HG02870 (cell line): ENCODE results near the gene CCDC7.
"Not testable (repeated sequence)": the region's sequence is repeated elsewhere in the genome, so short reads cannot be mapped to it uniquely, and the experiment has no call there.

Experiments
- ATAC-seq: cut with Tn5 transposase; IDR thresholded peaks from one replicate; pipeline ENCODE4 v1.9.1; 2021; ENCODE audit warnings: mild to moderate bottlenecking, moderate library complexity; ENCODE audit not compliant: unreplicated experiment

The CCDC7 gene

GRCh38 chr10:32865170-32865569 is 419.2 kb downstream of the CCDC7 start:
- no peak for ATAC-seq

DNA sequence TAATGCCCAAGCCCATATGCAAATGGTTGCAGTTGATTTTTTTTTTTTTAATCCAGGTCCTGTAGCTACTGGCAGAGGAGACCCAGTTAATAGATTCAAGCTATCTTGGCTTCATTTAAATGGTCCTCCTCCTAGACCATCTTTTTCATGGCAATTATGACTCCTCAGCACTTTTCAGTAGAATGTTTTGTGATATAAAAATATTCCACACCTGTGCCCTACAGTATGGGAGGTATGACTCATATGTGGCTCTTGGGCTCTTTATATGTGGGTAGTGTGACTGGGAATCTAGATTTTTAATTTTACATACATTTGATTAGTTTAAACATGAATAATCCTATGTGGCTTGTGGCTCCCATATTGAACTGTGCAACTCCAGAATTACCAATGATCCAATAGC is 432.0 kb downstream of the CCDC7 start:
- no peak for ATAC-seq

DNA sequence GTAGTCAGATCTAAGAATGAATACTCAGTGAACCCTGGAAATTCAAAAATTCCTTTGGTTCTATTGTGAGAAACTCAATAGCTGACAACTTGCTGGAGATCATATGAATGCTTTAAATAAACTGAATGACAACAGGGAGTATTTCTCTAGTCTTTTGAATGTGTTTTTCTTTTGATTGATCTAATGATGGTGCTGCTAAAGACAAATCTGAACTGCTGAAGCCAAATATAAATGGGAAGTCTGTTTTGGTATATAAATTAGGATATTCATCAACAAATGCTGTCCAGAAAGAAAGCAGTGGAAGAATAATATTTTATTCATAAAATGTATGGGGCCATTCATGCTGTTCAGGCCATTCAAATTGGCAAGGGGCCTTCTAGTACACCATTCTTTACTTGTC is 432.7 kb downstream of the CCDC7 start:
- no peak for ATAC-seq

DNA sequence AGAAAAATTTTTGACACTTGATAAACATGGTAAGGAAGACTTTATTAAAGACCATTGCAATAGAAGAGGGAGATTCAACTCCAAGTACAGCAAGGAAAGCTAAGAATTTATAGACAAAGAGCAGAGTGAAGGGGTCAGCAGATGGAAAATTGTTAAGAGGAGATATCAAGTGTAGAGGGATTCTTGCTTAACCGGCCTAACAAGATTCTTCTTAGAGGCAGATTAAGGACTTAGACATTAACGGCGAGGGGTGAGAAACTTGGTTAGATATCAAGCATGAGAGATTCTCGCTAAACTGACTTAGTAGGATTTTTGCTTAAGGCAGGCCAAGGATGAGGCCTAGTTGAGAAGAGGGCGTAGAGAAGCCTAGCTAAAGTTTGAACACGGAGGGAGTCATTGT is 436.1 kb downstream of the CCDC7 start:
- ATAC-seq = no peak

DNA sequence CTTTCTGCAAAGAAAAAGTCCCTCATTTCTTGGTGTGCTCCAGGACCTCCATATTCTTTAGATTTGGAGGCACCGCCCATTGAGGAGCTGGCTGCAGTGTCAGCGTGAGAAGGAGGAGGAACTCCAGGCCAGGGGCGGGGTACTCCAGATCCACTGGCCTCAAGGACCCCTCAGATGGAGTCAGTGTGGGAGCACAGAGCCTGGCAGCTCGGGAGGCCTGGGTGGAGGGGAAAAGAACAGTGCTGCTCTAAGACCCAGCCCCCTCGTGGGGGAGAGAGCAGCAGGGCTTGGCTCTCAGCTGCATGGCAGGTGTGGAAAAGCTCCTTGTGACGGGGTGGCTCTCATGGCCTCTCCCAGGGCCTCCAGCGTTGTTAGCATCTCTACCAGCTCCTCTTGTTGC is 441.5 kb downstream of the CCDC7 start:
- ATAC-seq = no peak

DNA sequence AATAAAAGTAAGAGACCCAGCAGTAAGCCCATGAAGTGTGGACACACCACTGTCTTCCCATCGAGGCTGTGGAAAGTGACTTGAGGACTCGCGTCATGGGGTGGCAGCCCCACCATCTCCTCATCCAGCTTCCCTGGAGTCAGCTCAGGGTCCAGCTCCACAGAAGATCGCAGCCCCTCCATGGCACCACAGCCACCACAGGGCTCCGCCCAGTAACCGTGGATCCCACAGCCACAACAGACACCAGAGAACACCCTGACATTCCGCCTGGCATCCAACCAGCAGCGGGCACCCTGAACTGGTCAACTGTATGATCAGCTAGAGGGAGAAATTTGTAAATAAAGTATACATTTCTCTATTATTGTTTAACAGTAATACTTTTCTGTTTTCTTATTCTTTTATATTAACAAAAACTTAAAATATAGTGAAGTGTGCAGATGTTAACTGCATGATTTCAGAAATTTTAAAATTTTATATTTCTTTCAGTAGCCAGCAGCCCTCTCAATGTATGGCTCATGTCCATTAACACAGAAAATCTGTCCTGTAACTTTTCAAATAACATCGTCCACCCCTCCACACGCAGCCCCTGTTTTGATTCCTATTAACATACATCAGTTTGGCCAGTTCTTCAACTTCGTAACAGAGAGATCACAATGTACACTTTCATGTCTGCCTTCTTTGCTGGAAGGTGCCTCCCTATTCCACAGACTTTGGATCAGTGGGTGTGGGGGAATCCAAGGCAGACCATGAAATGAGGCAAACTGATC is 442.4 kb downstream of the CCDC7 start:
- no peak for ATAC-seq

DNA sequence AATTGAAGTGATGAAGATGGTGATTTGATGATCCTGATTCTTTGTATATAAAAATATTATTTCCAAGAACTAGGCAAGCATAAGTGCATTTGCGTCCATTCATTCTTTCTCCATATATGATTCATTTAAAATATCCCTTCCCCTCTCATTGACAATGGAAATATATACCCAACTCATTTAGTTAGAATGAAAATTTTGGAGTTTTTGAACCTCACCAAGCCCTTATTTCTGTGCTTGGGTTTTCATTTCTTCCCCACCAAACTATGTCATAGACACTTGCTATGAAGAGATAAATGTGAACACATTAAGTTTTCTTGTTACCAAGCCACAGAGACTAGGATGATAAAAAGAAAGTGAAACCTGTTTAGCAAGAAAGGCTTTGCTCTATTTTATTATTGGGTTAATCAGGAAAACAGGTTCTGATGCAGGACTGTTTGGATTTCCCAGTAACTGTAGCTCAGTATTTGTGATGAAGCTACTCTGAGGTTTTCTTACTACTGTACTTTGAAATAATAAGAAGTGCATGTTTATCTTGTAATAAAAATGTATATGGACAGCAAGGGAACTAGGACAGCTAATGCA is 443.8 kb downstream of the CCDC7 start:
- no peak for ATAC-seq

DNA sequence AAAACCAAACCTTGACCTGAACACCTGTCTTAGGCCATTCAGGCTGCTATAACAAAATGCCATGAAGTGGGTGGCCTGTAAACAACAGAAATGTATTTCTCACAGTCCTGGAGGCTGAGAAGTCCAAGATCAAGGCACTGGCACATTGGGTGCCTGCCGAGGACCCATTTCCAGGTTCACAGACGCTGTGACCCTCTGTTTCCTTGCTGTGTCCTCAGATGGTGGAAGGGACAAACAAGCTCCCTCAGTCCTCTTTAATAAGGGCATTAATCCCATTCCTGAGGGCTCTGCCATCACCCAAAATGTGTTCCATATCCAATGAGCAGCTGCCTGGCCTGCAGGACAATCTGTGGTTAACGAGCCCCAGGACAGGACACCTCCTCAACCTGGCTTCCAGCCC is 444.5 kb downstream of the CCDC7 start:
- ATAC-seq = no peak

- no peak for ATAC-seq
Measured at GRCh38 chr10:32891261-32891660, 445.3 kb downstream of the CCDC7 start.

- ATAC-seq = no peak
Measured at GRCh38 chr10:32893434-32893833, 447.5 kb downstream of the CCDC7 start.

DNA sequence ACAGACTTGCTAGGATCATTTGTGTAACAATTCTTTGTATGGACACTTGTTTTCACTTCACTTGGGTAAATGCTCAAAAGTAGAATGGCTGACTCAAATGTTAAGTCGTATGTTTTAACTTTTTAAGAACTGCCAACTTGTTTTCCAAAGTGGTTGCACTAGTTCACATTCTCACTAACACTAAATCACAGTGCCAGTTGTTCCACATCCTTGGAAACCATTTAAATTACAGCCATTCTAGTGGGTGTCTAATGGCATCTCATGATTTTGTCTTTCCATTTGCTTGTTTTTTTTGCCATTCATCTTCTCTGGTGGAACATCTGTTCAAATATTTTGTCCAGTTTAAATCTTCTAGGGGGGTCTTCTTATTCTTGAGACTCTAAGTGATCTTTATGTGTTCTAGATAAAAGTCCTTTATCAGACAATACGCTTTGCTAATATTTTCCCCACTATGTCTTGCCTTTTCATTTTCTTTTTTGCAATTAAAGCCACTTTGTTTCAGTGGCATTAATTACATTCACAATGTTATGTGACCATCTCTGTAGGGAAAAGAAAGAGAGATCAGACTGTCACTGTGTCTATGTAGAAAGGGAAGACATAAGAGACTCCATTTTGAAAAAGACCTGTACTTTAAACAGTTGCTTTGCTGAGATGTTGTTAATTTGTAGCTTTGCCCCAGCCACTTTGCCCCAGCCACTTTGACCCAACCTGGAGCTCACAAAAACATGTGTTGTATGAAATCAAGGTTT is 448.1 kb downstream of the CCDC7 start:
- no peak for ATAC-seq

- ATAC-seq = not testable (repeated sequence)
Measured at GRCh38 chr10:32895200-32895968, 449.4 kb downstream of the CCDC7 start.

GRCh38 chr10:32901815-32902214 is 455.9 kb downstream of the CCDC7 start:
- ATAC-seq = no peak

DNA sequence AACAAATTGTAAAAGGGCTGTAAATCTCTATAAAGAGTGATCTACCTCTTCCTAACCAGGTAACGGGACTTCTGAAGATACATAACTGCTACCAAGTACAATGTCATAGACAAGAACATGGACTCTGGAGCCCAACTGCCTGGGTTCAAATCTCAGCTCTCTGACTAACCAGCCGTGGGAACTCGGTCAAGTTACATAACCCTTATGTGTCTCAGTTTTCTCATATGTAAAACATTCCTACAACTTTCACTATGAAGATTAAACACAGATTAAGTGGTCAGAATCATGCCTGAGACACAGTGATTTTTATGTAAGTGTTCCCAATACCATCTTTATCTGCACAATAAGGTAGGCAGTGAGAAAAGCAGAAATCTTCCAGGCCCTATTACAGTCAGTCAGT is 459.5 kb downstream of the CCDC7 start:
- ATAC-seq = no peak

DNA sequence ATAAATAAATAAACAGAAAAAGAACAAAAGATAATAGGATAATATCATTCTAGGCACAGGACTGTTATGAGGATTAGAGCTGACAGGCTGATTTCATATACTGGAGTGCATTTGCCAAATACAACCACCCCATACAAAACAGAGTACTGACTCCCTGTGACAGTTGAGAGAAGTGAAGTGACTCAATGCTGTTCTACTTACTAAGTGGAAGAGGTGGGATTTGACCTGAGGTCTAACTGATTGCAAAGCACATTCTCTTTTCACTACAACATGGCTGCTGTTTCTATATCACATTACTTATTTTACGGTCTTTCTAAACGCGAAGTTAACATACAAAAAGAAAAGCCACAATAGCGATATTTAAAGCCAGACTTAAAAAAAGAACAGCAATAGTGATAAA is 460.7 kb downstream of the CCDC7 start:
- ATAC-seq = no peak

- no peak for ATAC-seq
Measured at GRCh38 chr10:32909456-32909855, 463.5 kb downstream of the CCDC7 start.

GRCh38 chr10:32909970-32910369 is 464.0 kb downstream of the CCDC7 start:
- not testable (repeated sequence) for ATAC-seq

DNA sequence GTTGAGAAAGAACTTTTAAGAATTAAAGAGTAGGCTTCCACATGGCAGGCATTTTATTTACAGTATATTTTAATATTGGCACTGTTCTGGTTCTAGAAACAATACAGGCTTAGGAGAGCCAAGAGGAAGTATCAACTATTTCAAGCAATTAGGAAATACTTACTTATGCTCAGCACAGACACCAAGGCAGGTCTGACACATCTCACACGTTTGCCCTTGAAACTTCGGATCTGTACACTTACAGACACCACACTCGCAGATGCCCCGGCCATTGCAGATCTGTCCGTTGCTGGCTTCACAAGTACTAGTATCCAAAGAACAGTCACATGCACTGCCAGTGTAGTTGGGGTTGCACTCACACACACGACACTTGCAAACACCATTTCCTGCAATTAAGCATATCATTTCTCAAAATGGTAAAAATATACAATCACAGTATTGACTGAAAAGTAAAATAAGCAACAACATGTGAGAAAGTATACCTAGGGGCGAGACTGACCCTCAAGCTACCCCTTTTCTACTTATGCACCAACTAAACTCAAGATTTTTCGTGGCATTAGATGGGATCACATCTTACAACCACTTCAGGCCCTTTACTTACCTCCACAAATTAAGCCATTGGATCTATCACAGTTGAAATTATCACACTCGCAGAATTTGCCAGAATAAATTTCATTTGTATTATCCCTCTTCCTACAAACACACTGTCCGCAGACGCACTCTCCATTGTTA is 465.5 kb downstream of the CCDC7 start:
- no peak for ATAC-seq

DNA sequence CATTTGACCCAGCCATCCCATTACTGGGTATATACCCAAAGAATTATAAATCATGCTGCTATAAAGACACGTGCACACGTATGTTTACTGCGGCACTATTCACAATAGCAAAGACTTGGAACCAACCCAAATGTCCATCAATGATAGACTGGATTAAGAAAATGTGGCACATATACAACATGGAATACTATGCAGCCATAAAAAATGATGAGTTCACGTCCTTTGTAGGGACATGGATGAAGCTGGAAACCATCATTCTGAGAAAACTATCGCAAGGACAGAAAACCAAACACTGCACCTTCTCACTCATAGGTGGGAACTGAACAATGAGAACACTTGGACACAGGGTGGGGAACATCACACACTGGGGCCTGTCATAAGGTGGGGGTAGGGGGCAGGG is 471.9 kb downstream of the CCDC7 start:
- ATAC-seq = not testable (repeated sequence)

DNA sequence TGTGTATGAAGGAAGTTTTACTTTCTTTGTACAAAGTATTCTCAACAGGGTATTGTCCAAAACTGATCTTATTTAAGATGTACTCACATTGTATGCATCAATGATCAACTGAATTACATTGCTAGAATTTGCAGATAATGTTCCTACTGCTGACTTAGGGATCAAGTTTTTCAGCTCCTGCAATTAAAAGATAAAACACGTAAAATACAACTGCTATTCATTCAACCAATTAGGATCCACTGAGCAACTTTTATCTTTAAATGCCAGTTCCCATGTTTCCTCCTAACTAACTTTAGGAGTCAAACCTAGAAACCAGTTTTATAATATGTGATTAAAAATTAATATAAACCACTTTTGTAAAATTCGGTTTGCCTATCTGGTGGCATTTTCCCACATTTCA is 476.2 kb downstream of the CCDC7 start:
- ATAC-seq = no peak

DNA sequence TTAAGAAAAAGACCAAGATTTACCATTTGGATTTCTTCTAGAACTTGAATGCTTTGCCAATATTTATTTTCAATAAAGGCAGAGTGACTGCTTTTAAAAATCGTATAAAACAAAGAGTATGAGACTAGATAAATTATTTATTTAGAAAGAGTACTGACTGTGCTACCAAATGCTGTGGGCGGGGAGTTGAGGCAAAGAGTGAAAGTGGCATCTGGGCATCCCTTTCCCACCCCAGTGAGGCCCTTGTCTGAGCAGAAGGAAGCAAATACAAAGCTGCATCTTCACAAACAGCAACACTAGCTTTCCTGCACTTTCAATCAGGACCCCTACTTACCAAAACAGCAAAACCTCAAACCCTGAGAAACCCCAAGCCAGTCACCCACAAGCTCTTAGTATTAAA is 477.2 kb downstream of the CCDC7 start:
- no peak for ATAC-seq
